Measurements from ENCODE around the gene PRRT3.

The PRRT3 gene

GRCh38 chr3:9951962-9952805, at the start of gene PRRT3:
Gene PRRT3 (minus strand): TSS chr3:9952408. CDS start chr3:9950115, 2,293 bp downstream.
- no peak for DNase-seq

- DNase-seq = no peak
Observed at GRCh38 chr3:10000686-10001085, 48.5 kb upstream of the PRRT3 start.

GRCh38 chr3:9994086-9994844, 42.1 kb upstream of the PRRT3 start:
- no peak for DNase-seq

GRCh38 chr3:9986230-9986725, 34.1 kb upstream of the PRRT3 start:
- DNase-seq = no peak

- no peak for DNase-seq
Observed at GRCh38 chr3:9980251-9980650, 28.0 kb upstream of the PRRT3 start.

GRCh38 chr3:9978710-9979305, 26.6 kb upstream of the PRRT3 start:
- DNase-seq = no peak

- DNase-seq = no peak
Observed at GRCh38 chr3:9976721-9977709, 24.8 kb upstream of the PRRT3 start.

- no peak for DNase-seq
Observed at GRCh38 chr3:9970020-9970652, 17.9 kb upstream of the PRRT3 start.

- no peak for DNase-seq
Observed at GRCh38 chr3:9969632-9970019, 17.4 kb upstream of the PRRT3 start.

- DNase-seq = no peak
Observed at GRCh38 chr3:9966841-9967240, 14.6 kb upstream of the PRRT3 start.

- no peak for DNase-seq
Observed at GRCh38 chr3:9965200-9965875, 13.1 kb upstream of the PRRT3 start.

GRCh38 chr3:9957214-9957613, 5.0 kb upstream of the PRRT3 start:
- no peak for DNase-seq

- DNase-seq = no peak
Observed at GRCh38 chr3:9955611-9956352, 3.6 kb upstream of the PRRT3 start.

- no peak for DNase-seq
Observed at GRCh38 chr3:9955067-9955502, 2.9 kb upstream of the PRRT3 start.

- no peak for DNase-seq
Observed at GRCh38 chr3:9951598-9951961, 628 bp downstream of the PRRT3 start.

GRCh38 chr3:9951126-9951525, 1.1 kb downstream of the PRRT3 start:
- DNase-seq = no peak

GRCh38 chr3:9949626-9950025, 2.6 kb downstream of the PRRT3 start:
- no peak for DNase-seq

- no peak for DNase-seq
Observed at GRCh38 chr3:9949115-9949514, 3.1 kb downstream of the PRRT3 start.

- DNase-seq = no peak
Observed at GRCh38 chr3:9948586-9948985, 3.6 kb downstream of the PRRT3 start.

Data from cortex of kidney (tissue), 1 donor.